NCI-H2029 (cell line): Measurements from ENCODE around the gene VTI1A.
A peak's percentile ranks its signal among the peaks of the same experiment; 100 is the strongest.
"Not testable (repeated sequence)": the region's sequence is repeated elsewhere in the genome, so short reads cannot be mapped to it uniquely, and the experiment has no call there.

ENCODE experiments used
- DNase-seq: peaks from one replicate; lab custom pipeline; 2025; lab: John Stamatoyannopoulos, UW

The VTI1A gene

DNA sequence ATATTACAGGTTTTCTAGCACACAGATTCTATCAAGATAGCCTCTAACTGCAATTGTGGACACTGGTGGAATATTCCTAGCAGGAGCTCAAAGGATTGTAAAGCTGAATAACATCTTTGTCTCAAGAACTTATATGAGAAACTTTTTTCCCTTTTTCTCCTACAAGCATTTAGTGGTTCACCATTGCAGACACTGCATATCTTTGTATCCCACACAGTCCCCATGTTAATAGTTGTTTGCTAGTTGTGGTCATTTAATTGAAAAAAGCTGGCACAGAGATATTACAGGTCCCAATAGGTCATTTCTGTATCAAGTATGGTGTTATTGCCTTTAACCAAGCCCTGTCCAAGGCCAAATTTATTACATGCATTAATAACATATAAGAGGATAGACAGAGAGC is 276.9 kb downstream of the VTI1A start:
- DNase-seq, result no peak

DNA sequence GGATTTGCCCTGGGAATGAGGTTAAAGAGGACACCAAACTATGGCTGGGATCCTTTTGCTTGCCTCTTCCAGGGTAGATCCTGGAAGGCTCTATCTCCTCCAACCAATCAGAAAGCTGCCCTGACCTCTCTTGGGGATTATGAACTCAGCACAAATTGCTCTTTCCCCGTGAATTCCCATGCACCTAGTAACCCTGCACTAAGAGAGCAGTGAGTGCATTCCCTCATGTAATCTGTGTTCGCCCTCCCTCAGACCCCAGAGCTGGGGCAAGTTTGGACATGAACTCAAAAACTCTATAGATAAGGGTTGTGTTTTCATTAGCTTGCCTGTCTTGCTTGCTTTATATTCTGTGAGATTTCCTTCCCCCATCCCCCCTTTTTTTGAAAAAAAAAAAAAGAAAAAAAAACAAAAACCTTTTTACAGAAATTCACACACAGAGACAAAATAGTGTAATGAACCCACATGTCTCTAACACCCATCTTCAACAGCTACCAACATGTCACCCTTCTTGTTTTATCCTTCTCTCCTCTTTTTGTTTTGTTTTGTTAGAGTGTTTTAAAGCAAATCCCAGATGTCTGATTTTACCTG is 277.5 kb downstream of the VTI1A start:
- DNase-seq, result no peak

DNA sequence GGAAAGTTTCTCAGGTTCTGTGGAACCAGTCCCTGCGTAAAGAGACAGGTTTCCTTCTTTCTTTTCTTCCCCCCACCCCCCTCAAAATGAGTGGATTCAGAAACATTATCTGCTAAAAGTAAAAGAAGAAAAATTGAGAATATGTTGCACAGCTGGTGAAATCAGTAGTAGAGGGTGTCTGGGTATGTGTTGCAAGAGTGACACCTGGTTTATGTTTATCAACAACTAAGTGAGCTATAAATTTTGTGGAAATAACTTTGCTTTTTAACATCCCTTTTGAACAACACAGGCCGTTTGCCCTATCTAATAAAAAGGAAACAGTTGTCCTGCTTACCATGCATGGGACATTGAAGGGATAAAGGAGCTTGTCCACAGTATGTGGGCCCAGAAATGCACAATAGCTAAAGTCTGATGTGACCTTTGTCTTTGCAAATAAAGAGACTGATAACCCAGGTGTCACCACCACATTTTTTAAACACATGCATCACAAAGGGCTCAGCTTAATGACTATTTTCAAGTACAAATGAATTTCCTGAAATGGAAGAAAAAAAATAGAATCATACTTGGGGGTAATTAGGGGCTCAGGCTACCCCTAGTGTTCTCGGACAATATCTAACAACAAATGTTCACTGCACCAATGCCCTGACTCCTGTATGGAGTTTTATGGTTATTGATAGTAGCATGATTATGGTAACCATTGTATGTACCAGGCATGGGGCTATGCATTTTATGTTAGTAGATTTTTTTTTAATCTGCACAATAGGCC is 281.3 kb downstream of the VTI1A start:
- DNase-seq, result no peak

DNA sequence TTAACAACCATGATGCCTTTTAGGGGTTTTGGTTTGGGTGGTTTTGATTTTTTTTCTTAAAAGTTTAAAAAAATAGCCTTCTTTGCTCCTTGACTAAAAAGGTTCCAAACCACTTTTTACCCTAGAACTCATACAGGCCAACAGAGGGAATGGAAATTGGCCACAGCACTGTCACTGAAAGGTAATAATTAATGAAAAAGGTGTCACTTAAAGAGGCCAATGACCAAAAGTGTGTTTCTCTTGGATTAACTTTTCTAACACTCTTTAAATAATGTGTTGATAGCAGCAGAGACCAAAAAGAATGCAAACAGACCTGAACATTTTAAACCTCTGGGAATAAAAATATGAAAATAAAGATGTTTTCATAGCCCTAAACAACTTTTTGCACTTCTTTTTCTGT is 282.0 kb downstream of the VTI1A start:
- no peak for DNase-seq

DNA sequence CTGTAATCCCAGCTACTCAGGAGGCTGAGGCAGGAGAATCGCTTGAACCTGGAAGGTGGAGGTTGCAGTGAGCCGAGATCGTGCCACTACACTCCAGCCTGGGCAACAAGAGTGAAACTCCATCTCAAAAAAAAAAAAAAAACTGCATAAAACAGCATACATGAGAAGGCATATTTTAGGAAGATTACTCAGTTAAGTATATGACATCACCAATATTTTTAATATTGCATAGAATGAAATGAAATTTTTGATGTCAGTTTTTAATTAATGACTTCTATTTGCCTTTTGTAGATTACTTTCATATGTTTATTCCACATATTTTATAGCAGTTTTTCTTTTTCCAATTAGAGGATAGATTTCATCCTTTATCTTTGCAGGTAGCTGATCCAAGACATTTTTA is 284.4 kb downstream of the VTI1A start:
- DNase-seq, result not testable (repeated sequence)

DNA sequence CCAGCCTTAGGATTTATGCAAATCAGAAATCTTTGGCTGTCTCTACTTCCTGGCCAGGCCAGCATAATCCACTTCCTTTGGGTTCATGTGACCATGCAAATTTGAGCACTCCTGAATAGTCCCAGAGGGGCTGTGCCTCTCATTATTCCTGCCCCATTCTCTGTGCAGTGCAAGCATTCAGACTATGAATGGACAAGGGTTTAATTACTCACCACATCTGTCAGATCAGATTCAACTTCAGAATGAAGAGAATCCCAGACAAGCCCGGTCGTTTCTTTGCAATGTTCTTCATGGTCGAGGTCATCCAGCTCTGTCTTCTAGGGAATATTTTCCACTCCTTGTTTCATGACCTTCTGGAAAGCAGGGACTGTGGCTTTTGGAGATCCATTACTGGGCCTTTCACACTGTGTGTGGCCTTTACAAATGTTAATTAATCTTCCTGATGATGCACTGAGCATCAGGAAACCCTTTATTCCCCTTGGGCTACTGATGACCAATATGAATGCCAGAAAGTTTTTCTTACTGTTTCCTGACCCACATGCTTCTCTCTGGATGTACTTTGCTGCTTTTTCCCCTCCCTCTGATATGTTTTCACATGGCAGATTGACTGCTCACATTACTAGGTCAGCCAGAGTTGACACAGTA is 285.4 kb downstream of the VTI1A start:
- DNase-seq, result no peak

DNA sequence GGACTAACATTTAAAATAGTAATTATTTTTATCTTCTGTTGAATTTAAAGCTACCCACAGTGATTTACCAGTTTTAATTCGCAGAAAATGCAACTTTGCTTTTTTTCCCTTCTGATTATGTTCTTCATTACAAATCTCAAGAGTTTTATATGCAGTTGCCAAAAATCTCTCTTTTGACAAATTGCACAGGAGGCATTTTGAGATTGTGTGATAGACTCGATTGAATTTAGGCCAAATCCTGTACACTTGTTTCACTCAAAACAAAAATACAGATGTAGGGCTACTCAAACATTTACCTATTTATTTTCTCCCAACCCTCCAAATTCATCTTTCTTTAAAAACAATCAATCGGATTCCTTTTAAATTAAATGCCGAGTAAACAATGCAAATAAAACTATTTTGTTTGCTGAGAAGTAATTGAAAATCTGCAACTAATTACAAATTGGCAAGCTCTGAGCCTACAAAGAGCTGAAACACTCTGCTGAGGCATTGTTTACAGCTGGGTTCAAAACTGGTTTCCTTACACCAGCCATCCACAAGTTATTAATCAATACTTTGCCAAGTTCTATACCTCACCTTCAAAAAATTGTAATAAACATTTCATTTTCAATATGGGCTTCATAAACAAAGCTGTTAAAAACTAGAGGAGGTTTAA is 288.2 kb downstream of the VTI1A start:
- DNase-seq, result no peak

DNA sequence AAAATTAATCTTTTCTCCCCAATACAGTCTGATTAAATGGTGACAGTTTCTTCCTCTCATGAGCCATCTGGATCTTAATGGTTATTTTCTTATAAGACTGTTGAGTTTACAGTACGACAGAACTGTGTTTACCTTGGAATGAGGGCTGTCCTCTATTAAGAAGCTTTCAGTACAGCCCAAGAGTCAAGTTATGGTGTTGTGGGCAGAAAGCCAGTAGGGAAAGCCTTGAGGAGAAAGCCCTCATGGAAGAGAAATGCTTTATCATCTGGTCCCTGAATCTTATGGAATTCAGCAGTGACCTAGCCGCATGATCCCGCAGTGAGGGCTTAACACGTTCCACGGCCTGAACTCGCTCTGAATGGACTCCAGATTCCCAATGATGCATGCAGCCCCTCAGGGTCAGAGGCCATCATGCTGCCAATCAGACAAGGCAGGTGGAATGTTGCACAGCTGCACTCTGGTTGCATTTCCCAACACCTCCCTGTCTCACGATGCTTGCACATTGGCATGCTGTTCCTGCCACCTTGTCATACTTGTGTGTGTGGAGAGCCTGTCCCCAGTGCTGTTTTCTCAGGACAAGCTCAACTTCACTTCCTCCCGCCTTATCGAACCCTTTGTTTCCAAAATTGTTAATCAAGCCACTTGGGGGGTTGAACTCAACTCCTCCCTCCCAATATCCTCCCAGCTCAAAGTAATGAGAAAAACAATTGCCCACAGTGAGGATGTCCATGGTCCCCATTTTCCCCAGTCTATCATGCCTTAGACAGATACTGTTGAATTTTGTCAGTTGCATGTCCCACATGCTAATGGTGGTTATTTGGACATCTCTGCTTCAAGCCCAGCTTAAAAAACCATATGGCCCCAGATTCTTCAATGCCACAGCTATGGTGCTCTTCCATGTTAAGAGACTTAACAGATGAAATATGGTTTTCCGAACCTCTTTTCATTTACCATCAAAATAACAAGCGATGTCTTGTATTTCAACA is 291.9 kb downstream of the VTI1A start:
- DNase-seq, result no peak

DNA sequence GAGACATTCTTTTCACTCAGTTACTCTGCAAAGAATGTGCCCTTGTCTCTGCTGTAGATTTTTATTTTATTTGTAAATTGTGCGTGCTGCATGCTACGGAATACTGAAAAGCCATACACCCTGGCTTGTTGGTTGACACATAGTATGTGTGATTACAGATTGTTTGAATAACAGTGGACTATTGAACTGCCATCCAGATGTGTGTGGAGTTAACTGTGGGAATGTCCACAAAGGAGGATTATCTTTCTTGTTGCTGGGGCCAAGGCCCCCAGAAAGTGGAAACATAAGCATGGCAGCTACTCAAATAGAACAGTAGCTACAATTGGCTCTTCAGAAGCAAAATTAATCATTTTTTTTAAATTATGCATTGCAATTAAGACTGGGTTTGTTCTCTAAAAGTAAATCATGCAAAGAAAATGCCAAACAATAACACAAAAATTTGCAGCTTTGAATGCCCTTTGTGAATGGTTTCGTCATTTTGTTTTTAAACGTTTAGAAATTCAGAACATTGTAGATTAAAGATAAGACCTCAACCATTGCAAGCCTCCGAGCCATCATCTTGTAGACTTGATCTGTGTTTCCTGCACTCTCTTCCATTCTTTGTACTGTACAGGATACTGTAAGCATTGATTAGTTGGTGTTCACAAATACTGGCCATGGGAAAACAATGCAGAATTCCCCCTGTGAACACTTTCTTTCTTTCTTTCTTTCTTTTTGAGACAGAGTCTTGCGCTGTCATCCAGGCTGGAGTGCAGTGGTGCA is 292.8 kb downstream of the VTI1A start:
- DNase-seq, result no peak

DNA sequence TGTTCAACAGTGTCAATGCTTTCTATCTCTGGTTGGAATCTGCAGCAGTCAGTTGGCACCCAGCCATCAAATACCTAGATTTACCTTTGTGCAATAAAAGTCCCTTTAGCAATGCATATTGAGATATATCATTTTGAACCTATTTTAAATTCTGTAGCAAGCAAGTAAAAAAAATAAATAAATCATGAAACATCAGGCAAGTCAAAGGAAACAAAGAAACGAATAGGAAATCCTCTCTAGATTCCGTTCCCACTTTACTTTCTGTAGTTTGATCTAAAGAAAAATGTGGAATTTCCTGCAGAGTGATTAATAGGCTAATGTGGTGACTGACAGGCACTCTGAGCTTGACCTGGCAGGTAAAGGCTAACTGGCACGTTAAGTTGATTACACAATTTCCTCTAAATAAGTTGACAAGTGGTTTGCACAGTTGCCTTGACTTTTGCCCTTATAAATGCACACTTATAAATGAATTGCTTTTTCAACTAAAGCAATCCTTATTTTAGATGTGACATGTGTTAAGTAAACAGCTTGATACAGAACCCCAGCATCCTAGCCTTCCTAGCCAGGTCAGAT is 294.9 kb downstream of the VTI1A start:
- DNase-seq, result peak; percentile 9

DNA sequence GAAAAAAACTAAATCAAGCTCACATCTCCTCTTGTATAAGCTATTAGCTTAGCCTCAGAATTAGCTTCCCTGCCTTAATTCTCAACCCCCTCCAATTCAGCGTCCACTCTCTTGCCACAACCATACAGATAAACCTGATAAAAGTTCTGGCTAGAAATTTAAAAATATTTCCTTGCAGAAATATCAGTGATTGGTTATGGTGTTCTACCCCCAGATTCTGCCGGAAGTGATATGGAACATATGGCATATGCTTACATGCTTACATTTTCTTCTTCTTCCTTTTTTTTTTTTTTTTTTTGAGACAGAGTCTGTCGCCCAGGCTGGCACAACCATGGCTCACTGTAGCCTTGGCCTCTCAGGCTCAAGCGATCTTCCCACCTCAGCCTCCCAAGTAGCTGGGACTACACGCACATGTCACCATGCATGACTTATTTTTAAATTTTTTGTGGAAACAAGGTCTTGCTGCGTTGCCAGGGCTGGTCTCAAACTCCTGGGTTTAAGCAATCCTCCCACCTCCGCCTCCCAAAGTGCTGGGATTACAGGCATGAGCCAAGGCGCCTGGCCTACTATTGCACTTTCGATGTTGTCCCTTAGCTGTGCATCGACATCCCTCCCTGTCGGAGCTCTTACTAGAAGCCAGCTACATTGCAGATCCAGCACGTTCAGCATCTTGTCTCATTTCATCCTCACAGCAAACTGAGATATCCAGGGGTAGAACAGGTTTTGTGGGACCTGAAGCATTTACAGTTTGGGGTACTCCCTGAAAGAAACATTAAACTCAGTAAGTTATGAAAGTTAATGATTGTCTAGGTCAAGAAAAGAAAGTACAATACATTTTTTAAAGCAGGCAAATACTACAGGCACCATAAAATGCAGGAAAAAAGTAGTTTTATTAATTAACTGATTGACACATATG is 297.4 kb downstream of the VTI1A start:
- DNase-seq, result no peak

DNA sequence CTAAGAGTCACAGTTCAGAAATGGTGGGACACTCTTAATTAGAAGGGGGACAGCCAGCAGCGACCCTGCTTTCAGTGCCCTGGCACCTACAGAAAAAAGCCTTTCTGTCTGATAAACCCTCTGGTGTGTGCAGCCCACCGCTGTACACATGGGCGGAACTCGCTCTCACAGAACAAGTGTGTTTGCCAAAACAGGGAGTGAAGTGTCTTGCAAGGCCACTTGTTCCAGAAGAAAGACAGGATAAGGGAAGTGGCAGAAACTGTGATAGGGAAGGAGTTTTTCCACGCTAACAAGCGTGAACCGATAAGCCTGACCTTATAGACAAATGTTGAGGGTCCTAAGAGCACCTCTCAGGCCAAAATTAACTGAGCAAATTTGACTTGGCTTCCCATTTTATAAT is 299.3 kb downstream of the VTI1A start:
- DNase-seq, result no peak

DNA sequence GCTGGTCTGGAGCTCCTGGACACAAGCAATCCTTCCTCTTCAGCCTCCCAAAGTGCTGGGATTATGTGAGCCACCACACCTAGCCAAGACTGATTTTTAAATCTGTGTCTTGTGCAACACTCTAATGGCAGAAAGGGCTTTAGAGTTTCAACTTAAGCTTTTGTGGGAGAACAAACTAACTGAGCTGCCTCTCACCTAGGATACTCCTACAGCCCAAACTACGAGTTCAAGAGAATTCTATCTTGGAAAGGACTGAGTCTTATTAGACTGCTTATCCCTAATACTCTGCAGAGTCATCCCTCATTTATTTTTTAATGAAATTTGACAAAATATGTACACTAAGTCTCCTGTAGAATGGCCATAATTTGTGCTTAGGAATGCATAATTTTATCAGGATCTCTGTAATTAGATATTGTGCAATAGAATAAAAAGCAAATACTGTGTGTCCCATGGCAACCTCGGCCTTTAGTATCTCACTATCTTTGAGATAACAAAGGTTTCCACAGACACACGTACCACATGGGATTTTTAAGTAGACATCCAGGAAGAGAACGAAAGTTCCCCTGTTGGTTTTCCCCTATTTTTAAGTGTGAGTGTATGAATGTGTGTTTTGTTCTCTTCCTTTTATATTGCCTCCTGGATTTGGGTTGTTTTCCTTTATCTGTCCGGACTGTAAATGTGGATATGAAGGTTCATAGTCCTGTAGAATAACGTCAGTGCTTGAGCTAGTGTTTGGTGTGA is 303.6 kb downstream of the VTI1A start:
- DNase-seq, result no peak

DNA sequence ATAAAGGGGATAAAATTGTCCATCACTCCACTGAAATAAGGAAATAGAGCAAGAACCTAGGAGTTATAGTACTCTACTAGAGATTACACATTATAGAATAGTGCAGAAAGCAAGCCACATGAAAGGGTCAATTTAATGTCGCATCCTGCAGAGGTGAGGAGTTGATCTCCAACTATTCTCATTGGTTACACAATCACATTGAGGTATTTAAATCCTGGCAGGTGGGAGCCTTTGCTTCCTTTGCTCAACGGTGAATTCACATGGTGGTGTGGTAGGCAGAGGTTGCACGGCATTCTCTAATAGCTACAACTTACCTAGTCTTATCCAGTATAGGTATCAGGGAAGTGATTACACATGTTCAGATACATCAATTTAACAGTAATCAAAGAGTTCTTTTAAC is 304.6 kb downstream of the VTI1A start:
- no peak for DNase-seq

DNA sequence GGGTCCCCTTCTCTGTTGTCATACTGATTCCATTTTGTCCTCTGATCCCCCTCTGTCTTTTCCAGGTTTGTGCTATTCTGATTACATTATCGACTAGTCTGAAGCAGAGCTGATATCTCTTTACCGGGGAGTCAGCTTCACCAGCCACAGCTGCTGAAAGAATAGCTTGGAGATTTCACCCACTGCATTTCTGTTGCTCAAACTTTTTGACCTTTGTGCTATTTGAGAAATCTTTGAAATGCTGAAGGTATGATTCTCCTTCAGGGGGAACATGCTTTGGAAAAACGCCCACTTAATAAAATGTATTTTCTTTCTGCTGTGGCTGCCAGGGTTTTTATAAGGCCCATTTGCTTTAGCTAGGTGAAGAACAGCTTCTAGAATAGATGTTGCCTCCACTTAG is 305.3 kb downstream of the VTI1A start:
- no peak for DNase-seq

DNA sequence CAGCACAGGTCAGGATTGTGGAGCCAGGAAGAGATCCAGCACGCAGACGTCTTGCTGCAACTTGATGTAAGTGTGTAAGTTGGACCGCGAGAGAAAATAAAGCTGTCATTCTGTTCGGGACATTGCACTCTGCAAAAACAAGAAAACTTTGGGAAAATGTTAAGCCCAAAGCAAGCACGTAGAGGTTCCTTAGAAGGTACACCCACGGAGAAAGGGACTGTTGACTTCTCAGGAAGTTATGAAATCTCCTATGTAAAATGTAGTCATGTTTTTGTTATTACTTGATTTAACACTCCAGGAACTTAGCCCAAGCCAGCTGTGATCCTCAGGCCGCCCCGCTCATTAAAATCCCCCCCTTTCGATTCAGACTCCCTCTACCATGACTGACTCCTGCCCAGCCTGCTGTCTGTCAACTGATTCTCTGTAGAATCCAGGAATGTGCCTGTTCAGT is 307.0 kb downstream of the VTI1A start:
- no peak for DNase-seq

DNA sequence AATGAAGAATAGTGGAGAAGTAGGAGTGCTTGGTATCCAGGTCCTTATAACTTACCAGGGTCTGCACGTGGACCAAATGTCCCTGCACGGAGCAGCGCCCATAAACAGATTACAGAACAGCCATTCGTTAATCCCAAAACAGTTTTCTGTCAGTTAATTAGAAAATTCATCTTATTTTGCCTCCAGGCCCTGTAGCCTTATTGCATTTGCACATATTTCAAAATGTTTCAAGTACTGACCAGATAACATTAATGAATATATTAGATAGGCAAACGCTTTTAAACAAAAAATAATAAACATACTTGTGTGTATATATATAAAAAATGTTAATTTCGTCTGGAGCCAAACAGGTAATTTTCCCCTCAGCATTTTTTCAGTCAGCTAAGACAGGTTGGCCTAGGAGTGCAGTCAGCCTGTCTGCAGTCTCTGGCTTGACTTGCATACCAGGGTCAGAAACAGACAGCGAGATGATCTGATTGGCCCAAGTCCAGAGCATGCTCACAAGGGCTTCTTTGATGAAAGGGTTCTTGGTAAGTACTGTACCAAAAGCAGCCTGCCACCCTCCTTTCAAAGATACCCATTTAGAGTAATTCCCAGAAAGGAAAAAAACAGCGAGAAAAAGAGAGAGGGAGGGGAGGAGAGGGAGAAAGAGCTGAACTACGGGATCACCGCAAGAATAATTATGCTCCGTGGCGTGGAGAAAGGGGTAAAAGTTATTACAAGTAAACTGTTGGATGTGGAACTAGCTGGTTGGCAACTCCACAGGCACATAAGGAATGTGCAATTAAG is 308.6 kb downstream of the VTI1A start:
- no peak for DNase-seq

DNA sequence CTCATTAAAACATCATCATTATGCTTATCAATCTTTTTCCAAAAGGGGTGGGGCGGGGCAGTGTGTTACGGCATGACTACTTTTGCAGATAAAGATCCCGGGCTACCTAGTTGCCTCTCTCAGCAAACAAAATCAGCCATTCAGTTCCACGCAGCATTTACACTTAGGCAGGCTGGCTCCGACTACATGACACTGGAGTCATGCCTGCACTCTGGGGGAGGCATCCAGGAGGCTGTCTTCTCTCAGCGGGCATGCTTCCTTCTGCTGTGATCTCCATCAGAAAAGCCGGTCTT is 309.2 kb downstream of the VTI1A start:
- DNase-seq, result no peak
